IMR-90 (cell line): ENCODE results near the gene ERN1.

Experiments
- CTCF ChIP-seq: conservative IDR thresholded peaks from 2 replicates; pipeline ENCODE4 v1.5.1; 2012; ENCODE audit warnings: mild to moderate bottlenecking, low read depth, low read length, improper control_type of control experiment
- RAD21 ChIP-seq: IDR thresholded peaks from 2 replicates; pipeline ENCODE4 v1.6.1; 2012; ENCODE audit warnings: low read length, improper control_type of control experiment
- SMC3 ChIP-seq: fragments of 150-350 bp; IDR thresholded peaks from 2 replicates; pipeline ENCODE4 v1.6.1; 2016; ENCODE audit warnings: low read depth, mild to moderate bottlenecking, antibody characterized with exemption, low read length, moderate library complexity

- TF ChIP-seq CTCF: no peak
- TF ChIP-seq SMC3: no peak
- no peak for TF ChIP-seq RAD21
Measured at GRCh38 chr17:64069143-64069542, 60.8 kb downstream of the ERN1 start.
